NCI-H510A treated with DMSO at 0.1 percent for 48 hours (cell line): ENCODE measurements around the gene DNAJC8.

Experiments
- DNase-seq: peaks from one replicate; lab custom pipeline; 2025; lab: John Stamatoyannopoulos, UW

Gene DNAJC8

DNA sequence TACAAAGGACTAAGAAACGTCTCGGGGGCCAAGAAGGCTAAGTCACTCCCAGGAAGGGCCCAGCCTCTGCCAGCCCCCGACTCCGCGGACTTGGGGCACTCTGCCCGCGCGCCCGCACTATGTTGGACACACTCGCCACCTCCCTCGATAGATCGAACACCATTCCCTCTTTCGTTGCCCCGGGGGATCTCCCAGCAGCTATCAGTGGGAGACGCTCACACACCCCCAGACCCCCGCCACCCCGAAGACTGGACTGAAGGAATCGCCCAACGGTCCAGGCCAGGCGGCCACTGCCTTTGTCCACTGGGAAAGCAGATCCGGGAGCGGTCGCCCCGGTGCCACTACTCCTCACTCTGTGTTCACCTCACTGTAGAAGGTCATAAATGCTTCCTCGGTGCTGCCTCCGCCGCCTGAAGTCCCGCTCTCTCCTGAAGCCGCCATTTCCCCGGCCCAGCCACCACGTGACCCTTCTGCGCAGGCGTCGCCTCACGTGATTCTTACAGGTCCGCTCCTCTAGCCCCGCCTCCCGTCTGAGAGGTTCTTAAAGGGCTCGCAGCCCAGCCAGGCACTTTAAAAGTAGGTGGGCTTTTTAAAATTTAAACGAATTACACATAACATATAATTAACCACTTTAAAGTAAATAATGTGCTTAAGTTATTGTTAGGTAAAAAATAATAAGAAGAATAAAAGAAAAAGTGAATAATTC lies at the start of gene DNAJC8:
TSS of gene DNAJC8 (minus strand) at position 472 of the 706 bp plus-strand sequence. CDS start at position 441, 31 bp downstream.
- DNase-seq = peak; percentile 99

DNA sequence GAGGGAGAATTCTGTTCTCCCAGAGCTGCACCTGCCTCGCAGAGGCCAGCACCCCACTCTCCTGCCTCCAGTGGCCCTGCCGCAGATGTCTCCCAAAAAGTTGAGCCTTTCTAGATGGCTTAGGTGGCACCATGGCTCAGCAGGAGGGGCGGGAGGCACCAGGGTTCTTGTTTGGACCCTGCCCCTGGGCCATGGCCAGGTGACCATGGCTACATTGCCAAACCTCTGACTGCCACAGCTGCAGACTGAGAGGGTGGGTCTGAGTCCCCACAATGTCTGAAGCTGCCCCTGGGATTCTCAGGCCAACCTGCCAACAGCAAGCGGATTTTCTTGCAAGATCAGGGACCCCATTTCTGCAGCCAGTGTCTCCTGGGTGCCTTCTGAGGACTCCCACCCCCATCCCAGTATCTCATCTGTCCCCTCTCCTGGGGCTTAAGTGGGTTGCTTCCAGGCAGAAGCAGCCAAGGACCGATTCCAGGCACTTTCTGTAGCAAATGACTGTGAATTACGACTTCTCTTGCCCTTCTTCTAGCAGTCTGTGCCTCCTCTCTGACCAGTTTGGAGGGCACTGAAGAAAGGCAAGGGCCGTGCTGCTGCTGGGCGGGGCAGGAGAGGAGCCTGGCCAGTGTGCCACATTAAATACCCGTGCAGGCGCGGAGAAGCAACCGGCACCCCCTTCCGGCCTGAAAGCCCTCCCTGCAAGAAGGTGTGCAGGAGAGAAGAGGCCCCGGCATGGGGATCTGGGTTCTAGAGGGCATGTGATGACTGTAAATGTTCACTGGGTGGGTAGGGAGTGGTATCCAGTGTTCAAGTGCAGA lies 49.0 kb upstream of the DNAJC8 start:
- no peak for DNase-seq

DNA sequence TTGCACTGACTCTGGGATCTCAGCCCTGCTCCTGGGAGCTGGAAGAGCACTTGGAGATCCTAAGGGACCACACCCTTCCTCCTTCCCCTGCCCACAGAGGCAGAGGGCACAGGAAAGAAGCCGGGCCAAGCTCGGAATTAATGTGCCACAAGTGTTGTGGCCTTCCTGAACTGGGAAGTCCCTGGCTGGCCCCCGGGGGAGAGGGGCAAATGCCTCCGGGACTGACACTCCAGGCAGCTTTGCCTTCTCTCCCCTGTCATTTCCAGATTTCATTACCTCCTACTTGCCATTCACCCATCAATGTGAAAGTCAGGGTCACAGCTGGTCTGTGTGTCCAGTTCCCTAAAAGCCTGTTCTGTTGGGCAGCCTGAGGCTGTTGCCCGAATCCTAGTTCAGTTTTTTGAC lies 48.1 kb upstream of the DNAJC8 start:
- no peak for DNase-seq

- no peak for DNase-seq
These were observed 47.7 kb upstream of the DNAJC8 start for GRCh38 chr1:28280501-28280900.

- no peak for DNase-seq
These were observed 46.9 kb upstream of the DNAJC8 start for GRCh38 chr1:28279721-28280120.

DNA sequence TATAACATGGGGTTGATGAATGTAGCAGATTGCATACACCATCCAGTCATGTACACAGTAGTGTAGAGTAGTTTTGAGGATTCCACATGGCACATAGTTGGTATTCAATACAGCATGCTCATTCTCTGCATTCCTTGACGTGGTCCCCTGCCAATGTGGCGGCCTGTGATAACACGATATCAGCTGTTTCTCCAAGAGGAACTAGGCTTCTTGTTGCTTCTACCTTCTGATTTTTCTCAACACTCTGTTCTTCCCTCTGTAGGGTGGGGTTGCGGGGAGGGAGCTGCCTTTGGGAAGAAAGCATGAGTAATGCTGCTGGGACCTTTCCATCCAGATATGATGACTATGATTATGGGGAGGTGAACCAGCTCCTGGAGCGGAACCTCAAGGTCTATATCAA lies 45.9 kb upstream of the DNAJC8 start:
- DNase-seq = no peak

- DNase-seq = no peak
These were observed 40.5 kb upstream of the DNAJC8 start for GRCh38 chr1:28273216-28273860.

DNA sequence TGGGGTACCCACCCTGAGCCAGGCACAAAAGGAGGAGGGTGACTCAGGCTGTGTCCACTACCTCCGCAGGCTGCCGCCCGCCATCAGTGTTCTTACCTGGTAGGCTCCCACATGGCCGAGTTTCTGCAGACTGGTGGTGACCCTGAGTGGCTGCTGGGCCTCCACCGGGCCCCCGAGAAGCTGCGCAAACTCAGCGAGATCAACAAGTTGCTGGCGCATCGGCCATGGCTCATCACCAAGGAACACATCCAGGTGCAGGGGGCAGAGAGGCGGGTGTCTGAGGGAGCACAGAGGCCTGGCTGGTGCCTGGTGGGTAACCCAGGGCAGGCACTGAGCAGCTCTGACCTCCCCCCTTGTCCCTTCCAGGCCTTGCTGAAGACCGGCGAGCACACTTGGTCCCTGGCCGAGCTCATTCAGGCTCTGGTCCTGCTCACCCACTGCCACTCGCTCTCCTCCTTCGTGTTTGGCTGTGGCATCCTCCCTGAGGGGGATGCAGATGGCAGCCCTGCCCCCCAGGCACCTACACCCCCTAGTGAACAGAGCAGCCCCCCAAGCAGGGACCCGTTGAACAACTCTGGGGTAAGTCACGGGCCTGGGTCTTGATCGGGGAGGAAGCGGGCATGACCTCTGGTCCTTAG lies 39.5 kb upstream of the DNAJC8 start:
- DNase-seq = no peak

DNA sequence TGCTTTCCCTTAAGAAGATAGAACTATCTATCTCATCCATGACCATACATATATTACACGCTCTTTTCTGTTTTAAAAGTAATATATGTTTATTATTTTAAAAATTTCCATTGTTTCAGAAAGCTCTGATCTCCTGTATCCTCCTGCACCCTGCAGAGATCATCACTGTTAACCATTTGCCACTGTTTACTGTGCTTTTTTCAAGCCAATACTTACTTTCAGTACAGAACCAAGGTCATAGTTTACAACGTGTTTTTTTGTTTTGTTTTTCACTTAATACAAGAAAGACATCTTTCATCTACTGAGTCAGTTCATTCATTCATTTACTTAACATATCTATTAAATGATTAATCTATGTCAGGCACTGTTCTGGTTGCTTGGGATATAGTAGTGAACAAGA lies 36.7 kb upstream of the DNAJC8 start:
- no peak for DNase-seq

- DNase-seq = no peak
These were observed 34.8 kb upstream of the DNAJC8 start for GRCh38 chr1:28267633-28268032.

- no peak for DNase-seq
These were observed 34.1 kb upstream of the DNAJC8 start for GRCh38 chr1:28266920-28267322.

DNA sequence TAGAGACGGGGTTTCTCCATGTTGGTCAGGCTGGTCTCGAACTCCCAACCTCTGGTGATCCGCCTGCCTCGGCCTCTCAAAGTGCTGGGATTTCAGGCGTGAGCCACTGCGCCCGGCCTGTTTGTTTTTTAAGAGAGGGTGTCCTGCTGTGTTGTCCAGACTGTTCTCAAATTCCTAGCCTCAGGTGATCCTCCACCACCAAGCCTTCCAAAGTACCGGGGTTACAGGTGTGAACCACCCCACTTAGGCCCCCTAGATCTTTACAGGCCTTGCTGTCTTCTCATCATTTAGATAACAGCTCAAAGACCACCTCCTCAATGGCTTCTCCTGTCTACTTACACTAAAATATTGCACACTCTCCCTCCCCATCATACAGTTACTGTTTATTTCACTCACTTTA lies 32.7 kb upstream of the DNAJC8 start:
- DNase-seq = no peak

DNA sequence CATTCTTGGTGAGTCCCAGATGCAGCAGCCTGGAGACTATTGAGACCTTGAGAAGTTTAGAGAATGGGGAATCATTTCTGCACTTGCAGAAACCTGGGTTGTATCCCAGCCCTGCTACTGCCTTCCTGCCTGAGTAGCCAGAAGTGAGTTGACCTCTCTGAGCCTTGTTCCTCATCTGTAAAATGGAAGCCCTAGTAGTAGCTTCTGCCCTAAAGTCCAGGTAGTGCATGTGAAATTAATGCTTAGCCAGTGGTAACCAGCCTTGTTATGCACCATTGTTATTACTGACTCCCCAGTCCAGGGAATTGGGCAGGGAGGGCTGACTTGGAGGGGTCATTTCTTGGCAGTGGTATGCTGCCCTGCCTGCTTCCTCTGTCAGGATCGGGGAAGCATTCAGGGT lies 32.1 kb upstream of the DNAJC8 start:
- DNase-seq = no peak

GRCh38 chr1:28260803-28261174 lies 28.0 kb upstream of the DNAJC8 start:
- no peak for DNase-seq

- DNase-seq = peak; percentile 79
These were observed 27.3 kb upstream of the DNAJC8 start for GRCh38 chr1:28259934-28260802.

DNA sequence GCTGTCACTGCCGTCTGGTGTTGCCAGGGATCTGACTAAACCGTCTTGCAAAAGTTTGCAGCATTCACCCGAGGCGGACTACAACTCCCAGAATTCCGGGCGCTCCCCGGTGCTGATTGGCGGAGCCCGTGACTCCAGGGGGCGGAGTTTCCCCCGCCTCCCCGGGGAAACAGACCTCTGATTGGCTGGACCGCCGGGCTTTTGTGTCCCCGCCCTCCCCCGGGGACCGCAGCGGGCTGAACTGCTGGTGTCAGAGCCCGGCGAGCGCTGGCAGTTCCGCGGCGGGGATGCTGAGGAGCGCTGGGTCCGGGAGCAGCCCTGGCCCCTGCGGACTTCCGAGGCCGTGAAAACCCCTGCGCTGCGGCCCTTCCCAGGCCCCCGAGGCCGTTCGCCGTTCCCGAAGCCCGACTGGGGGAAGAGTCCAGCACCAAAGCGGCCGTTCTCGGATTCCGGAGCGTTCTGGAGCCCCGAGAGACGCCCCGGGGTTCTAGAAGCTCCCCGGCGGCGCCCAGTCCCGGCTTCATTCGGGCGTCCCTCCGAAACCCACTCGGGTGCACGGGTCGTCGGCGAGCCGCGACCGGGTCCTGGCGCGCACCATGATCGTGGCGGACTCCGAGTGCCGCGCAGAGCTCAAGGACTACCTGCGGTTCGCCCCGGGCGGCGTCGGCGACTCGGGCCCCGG lies 26.6 kb upstream of the DNAJC8 start, which contains the start of gene SESN2:
TSS of gene SESN2 (plus strand) at position 267 of the 682 bp plus-strand sequence. CDS start at position 597, 330 bp downstream.
- DNase-seq = peak; percentile 98

- no peak for DNase-seq
These were observed 25.9 kb upstream of the DNAJC8 start for GRCh38 chr1:28258628-28259251.

- DNase-seq = no peak
These were observed 24.9 kb upstream of the DNAJC8 start for GRCh38 chr1:28257736-28258135.

- no peak for DNase-seq
These were observed 23.5 kb upstream of the DNAJC8 start for GRCh38 chr1:28256197-28256827.

DNA sequence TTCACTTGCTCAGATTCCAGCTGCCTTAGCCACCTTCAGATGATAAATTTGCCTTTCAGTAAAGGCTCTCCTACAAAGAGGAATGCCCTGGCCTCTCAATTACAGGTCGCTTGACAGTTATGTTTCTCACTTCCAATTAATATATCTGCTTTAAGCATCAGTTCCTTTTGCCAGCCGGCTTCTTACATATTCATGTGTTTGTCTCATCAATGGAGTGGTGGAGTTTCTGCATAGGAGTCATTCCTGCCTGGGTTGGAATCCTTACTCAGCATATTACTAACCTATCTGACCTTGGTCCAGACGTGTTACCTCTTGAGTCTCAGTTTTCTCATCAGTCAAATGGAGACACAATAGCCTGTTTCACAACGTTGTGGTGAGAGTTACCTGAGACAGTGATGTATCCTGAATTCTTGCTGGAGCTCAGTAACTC lies 17.1 kb upstream of the DNAJC8 start:
- no peak for DNase-seq
